HK-2 (cell line): ENCODE results near the gene C21orf58.

Source experiments
- DNase-seq: peaks from one replicate; pipeline ENCODE4 v3.0.0-alpha.2; 2018; ENCODE audit not compliant: unreplicated experiment

C21orf58 gene

DNA sequence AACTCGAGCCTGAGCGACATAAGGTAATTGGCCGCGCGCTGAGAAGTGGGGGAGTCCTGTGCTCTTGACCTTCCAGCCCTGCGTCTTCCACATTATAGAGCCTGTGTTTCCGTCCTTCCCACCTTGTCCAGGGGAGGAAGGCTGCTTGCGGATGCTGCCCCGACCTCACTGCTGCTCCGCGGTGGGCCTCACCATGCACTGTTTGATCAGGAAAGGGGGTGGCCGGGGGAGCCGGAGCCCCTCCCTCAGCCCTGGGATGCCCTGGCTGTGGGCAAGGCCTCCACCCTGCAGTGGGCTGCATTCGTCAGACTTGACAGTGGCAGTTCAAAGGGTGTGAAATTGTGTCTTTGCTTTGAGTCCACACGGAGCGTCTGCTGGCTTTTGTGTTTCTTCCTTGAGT is 30.4 kb upstream of the C21orf58 start:
- no peak for DNase-seq

DNA sequence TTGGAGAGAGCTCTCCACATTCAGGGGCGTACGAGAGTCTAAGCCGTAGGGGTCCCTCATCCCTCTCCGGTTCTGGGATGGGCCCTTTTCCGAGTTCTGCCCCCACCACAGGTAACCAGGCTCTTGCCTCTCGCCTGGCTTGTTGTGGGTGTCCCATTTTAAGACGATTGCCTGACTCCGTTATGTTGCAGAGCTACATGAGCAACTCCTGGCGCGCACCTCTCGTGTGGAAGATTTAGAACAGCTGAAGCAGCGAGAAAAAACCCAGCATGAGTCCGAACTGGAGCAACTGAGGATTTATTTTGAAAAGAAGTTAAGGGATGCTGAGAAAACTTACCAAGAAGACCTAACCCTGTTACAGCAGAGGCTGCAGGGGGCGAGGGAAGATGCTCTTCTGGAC is 29.2 kb upstream of the C21orf58 start:
- DNase-seq, result no peak

DNA sequence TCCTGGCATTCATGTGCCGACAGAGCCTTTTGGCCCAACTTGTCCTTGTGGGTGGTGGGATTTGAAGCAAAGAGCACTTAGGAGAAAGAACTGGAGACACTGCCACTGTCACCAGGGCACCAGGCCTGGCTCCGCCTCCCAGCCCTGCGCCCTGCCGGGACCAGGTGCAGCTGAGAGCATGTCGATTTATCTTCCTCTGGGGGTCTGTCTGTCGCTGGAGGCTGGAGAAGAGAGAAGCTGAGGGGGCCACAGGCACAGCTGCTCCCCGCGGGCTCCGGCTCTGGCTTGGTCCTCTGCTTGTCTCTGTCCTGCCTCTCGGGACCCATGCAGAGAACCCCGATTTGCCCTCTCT is 28.5 kb upstream of the C21orf58 start:
- DNase-seq, result no peak

DNA sequence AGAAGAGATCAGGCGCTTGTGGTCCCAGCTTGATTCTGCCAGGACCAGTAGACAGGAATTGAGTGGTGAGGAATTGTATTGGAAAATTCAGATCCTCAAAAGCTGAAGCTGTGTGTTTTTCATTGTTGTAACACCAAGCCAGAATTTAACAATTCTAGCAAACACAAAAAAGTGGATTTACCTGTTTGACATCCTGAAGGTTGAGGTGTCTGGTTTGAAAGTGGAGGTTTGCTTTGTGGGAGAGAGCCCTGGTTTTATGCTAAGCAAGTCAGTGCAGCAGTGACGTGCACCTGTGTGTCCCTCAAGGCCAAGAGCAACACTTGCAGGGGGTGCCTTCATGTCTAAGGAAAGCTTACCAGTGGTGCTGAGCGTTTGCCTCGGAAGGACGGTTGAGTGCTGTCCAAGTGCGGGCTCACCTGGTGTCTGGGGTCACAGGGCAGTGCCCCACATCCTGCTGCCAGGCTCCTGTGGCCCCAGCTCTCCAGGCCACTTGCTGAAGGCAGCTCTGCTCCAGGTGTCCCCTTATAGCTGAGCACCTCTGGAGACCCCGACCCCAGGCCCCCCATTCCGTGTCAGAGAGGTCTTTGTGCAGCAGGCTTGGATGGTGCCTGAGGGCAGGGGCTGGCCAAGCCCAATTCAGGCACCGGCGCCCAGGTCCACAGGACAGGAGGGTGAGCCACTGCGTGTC is 27.9 kb upstream of the C21orf58 start:
- DNase-seq, result no peak

DNA sequence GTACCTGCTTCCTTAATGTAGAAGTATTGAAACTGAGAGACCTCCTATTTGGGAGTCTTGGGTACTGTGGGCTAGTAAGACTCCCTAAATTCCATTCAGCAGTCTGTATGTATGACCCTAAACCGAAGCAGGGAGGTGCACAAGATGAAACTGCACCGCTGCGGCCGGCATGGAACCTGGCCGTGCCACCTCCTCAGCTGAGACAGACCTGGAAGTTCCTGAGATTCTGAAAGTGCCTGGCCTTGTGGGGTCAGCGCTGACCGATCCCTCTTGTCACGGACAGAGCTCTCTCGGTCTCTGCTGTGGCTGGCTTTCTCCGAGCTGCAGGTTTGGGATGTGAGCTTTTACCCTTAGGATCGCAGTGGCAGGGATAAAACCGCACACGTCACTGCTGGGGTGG is 27.3 kb upstream of the C21orf58 start:
- DNase-seq, result no peak

DNA sequence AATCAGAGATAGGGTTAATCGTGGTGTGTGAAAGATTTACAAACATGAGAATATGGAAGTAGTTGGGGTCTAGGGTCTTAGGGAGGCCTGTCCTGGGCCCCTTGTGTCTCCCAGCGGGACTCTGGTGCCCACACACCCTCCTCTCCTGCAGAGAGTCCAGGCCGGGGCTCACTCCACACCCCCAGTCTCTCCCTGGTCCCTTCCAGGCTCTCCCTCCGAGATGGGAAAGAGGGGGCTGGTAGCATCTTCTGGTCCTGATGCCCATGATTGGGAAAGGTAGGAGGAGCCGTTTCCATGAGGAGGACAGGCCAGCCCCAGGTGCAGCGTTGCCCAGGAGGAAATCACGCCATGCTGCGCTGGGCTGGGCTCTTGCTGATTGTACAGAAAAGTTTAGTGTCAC is 26.9 kb upstream of the C21orf58 start:
- no peak for DNase-seq

DNA sequence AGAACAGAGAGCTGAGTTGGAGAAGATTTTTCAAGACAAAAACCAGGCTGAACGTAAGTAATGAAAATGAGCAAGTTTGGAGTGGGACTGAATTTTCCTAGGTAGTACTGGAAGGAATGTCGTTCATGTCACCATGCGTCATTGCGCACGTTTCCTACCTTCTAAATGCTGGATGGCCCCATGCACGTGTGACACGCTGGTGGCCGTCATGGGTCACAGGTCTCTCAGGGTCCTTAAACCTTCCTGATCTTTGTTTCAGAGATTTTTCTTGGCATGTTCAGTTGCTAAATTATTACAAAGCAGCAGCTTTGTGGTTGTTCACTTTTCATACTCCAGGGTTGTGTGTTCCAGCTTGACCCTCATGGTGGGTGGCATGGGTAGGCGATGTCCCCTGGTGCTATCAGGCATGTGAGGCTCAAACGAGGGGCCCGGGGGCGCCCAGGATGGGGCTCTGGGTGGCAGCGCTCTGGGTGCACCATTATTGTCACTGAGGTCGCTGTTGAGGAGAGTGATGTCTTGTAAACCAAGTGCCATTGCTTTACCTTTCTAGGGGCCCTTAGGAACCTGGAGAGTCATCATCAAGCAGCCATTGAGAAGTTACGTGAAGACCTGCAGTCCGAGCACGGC is 25.6 kb upstream of the C21orf58 start:
- DNase-seq, result no peak

DNA sequence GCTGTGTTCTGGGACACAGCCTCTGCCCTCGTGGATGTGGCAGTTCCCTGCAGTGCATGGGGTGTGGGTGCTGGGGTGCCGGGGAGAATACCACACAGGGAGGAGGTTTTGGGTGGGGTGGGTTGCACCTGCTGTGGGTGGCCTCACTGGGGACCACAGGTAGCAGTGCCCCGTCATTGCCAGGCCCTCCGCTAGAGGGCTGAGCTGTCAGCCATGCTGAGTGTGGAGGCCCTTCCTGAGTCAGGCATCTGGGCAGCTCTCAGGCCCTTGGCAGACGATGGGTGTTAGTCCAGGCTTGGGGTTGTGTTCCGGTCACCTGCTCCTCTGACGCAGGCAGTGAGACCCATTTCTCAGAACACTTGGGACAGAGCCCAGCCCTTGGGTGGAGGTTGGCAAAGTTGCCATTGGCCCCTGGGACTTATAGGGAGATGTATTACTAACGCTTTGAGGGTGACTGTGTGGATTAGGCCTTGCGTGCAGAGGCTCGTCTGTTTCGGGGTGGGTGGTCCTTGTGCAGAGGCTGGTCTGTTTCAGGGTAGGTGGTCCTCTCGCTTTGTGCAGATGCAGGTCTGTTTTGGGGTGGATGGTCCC is 24.2 kb upstream of the C21orf58 start:
- no peak for DNase-seq

DNA sequence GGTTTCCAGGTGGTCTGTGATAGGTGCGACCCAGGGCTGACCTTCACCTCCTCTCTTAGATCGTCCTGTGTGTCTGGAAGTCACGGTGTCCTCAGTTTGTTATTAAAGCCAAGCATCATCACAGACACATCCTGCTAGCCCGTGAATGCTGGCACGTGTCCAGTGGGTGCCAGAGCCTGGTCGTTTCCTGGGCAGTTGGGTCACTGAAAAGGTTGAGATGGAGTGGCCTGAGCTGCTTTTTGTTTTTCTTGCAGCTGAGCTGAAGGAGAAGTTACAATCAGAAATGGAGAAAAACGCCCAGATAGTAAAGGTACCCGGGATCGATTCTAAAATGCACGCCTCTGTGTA is 23.5 kb upstream of the C21orf58 start:
- DNase-seq, result no peak

DNA sequence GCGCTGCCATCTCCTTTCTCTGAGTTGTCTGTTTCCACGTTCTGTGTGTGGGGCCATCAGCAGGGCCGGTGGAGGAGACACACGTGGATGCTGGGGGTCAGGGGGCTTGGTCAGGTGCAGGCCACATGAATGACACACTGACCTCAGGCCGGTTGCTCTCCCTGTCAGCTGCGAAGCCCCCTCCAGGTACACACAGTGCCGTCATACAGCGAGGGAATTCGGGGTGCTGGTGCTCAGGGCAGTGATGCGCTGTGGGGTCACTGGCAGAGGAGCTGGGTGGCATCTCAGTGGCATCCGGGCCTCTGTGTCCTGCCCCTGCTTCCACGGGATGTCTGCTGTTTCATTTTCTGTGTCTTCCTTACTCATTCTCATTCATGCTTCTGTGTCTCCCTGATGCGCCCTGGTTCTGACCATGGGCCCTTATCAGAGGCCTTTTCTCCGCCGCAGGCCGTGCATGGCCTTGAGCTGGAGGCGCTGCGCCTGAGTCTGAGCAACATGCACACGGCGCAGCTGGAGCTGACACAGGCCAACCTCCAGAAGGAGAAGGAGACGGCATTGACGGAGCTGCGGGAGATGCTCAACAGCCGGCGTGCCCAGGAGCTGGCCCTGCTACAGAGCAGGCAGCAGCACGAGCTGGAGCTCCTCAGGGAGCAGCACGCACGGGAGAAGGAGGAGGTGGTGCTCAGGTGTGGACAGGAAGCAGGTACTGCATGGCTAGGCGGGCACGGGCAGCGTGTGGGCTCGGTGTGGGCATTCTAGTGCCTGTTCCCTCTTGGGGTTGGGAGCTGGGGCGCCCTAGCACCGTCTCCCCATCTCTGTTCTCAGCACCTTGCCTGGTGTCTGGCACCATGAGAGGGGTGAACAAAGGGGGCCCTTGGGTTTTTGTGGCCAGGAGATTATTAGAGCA is 22.9 kb upstream of the C21orf58 start:
- no peak for DNase-seq

DNA sequence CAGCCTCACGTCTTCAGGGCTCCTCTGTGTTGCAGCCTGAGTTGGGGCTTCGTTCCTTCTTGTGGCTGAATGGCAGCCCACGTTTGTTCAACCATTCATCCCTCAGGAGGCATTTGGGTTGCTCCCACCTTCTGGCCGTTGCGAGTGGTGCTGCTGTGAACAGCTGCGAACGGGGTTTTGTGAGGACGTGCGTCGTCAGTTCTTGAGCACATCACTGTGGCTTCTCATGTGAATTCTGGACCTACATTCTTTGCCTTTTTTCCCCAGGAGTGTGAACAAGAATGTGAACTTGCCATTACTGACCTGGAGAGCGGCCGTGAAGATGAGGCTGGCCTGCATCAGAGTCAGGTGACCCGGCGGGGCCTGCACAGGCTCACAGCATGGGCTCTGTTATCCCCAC is 22.2 kb upstream of the C21orf58 start:
- no peak for DNase-seq

DNA sequence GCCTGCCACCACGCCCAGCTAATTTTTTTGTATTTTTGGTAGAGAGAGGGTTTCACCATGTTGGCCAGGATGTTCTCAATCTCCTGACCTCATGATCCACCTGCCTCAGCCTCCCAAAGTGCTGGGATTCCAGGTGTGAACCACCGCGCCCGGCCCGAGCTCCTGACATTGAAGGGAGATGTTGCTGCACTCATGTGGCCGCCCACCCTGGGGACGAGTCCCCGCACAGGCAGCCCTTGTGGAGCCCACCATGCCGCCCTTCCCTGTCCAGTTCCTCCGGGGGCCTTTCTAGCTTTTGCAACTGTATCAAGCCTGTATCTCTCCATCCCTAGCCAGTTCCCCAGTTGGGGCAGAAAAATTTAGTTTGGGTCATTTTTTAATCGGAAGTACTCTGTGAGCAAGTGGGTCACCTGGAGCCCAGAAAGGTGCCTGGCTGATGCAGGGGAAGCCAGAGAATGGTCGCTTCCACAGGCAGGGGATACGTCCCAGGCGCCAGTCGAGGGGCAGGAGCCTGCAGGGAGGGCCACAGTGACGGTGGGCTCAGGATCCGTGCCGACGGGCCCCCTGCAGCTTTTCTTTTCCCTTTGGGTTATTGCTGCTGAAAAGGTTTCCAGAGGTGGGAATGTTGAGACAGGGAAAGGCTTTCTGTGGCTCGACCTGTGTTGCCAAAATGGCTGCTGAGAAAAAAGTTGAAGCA is 20.7 kb upstream of the C21orf58 start:
- no peak for DNase-seq

DNA sequence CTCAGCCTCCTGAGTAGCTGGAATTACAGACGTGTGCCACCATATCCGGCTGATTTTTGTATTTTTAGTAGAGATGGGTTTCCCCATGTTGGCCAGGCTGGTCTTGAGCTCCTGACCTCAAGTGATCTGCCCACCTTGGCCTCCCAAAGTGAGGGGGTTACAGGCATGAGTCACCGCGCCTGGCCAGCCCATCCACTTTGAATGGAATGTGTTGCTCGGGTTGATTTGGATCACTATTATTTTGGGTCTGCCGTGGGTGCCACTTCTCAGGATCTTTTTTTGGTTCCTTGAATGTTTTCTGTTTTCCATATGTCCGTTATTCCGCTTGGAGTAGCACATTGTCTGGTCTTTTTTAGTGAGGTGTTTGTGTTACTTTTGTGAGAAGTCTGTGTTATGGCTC is 17.3 kb upstream of the C21orf58 start:
- DNase-seq, result no peak

DNA sequence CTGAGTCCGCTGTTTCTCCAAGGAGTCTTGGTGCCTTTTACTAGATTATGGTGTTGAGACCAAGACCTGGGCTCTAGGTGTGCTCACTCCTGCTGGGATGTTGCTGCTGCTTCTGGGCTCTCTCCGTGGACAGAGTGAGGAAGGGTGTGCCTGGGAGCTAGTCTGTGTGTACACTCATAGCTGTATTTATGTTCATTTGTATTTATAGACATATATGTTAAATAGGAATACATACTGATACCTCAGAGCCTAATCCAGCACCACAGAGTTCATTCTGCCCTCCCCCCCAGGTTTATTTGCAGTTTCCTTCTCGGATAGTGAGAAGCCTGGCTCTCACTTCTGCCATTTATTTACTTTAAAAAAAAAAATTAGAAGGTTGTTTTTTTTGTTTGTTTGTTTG is 12.9 kb upstream of the C21orf58 start:
- no peak for DNase-seq

DNA sequence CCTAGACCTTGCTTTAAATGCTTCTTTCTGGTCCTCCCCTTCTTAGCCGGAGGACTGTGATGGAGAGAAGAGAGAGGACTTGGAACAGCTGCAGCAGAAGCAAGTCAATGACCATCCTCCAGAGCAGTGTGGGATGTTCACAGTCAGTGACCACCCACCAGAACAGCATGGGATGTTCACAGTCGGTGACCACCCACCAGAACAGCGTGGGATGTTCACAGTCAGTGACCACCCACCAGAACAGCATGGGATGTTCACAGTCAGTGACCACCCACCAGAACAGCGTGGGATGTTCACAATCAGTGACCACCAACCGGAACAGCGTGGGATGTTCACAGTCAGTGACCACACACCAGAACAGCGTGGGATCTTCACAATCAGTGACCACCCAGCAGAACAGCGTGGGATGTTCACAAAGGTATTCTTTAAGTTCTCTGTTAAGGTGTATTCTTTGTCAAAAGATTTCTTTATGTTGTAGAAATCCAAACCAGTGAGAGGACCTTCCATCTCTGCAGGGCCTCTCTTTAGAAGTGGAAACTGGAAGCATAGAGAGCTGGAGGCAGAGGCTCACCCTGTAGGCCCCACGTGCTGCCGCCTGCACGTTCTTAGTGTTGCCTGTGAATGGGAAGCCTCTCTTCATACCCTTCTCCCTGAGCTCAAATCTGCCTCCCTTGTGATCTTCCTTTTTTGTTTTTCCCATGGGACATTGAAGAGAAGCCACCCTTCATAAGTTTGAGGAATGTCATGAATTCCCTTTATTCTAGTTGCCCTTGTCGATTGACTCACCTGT is 10.9 kb upstream of the C21orf58 start:
- DNase-seq, result no peak

DNA sequence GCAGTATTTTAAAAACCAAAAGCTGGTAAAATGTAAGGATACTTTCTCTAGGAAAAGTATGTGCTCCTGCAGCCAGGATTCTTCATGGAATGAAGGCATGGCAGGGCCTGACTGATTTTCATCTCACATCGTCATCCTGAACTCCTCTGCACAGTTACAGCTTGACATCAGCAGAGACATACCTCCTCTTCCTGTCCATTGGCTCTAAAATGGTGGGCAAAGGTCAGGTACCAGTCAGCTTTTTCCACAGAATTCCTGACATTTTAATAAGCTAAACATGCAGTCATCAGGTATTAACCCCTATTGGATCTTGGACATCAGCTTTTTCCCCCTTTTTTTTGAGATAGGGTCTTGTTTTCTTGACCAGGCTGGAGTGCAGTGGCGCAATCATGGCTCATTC is 6.1 kb upstream of the C21orf58 start:
- DNase-seq, result no peak

DNA sequence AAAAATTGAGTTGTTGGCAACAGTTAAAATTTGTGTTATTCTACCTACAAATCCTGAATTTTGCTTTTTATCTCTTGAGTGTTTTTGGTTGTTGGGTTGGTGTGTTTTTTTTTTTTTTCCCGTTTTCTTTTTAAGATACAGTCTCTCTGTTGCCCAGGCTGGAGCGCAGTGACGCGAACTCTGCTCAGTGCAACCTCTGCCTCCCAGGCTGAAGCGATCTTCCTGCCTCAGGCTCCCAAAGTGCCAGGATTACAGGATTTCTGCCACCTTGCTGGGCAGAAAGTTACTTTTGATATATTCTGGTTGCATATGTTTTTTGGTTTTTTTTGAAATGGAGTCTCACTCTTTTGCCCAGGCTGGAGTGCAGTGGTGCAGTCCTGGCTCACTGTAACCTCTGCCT is 4.5 kb upstream of the C21orf58 start:
- DNase-seq, result no peak

DNA sequence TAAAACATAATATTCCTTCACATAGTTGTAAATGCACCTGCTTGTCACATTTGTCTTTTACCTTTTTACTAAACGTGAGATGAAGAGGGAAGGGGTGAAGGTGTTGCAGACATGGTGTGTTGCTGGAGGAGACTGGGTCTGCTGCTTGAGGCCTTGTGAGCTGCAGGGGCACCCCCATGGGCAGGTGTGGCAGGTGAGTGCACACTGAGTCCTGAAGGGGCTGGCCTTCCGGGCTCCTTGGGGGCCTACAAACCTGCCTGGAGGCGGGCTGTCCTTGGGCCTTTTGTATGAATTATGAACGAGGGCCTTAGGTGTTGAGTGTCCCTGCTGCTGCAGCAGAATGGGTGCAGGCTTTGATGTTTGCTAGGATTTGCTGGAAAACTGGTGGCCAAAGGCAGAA is 4.0 kb upstream of the C21orf58 start:
- DNase-seq, result no peak

DNA sequence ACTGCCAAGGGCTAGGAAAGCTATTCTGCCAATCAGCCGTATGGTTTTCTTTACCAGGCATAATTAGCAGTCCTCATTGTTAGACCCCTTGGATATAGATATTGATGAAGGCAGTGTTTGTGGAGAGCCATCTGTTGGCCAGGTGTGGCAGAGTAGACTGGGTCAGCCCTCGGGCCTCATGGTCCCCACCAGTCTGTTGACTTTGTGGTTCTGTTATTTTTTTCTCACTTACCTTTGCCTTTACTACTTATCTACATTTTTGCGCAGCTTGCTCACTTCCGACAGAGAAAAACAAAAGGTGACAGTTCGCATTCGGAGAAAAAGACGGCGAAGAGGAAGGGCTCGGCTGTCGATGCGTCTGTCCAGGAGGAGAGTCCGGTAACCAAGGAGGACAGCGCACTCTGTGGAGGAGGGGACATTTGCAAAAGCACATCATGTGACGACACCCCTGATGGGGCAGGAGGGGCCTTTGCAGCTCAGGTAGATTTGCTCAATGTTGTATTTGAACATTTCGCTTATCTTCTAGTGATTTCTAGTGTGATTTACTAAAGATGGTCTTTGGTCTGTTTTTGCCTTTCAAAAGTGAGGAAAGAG is 2.5 kb upstream of the C21orf58 start:
- DNase-seq, result no peak

DNA sequence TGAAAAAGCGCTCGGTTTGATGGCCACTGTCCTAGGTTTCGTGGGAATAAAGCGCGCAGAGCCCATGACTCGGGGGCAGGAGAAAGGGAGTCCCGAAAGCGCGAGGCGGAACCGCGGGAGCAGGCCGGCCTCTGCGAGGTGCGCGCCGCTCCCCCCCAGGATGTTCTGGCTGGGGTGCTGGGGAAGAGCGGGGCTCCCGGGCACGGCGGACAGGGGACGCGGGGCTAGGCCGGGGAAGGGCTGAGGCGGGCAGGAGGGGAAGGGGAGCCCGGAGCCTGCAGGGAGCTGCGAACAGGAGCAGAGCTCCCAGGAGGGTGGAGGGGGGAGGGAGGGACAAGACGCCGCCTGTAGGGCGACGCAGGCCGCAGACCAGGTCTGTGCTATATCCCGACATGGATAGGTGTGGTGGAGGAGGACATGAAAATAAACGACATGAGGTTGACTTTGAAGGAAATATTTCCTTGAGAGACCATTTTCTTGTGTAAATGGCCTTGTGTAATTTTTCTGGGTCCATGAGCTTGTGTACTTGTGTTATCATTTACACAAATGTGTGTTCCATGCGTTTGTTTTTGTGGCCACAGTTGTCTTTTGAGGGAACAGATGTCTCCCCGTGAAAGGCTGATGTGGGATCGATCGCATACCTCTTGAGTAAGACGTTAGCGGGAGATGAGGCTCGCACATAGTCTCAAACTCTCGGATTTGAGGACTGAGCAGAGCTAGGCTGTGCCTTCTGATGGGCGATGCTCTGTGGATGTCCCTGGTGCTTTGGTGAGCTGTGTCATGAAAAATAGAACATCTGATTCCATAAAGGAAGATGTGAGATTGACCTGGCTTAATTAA is 1.6 kb upstream of the C21orf58 start:
- peak; percentile 40 for DNase-seq
